B cell (primary cell): ENCODE results near the gene CEP120. TPM values are rescaled to one million over a fixed set of nuclear protein-coding genes. Genes with fewer than 3 reads are reported as not detected.
A peak's percentile ranks its signal among the peaks of the same experiment; 100 is the strongest.

ENCODE experiments used
- ATAC-seq: fragments of 200-7000 bp; cut with Tn5 transposase; one replicate; pipeline ENCODE4 v1.10.0; 2021; ENCODE audit warnings: low read depth, mild to moderate bottlenecking, moderate number of reproducible peaks, moderate library complexity
- CTCF ChIA-PET: fragments of 350-600 bp; sonication (Branson Sonifier 250); formaldehyde crosslinking; loops from one replicate; lab custom pipeline; 2021; ENCODE audit warnings: antibody characterized with exemption, inconsistent platforms; lab: Charles Lee
- POLR2A ChIA-PET: fragments of 350-600 bp; sonication (Branson Sonifier 250); formaldehyde crosslinking; loops from one replicate; lab custom pipeline; 2021; ENCODE audit warnings: antibody characterized with exemption; lab: Charles Lee
- DNase-seq: peaks from one replicate; pipeline ENCODE4 v3.0.0; 2013
- H2AFZ ChIP-seq: 2 replicates; pipeline ENCODE4 v1.6.1; 2012; ENCODE audit warnings: mild to moderate bottlenecking, low read depth, low read length; ENCODE audit not compliant: insufficient read depth, poor library complexity, severe bottlenecking
- H3K27ac ChIP-seq, 2 donors: 1 replicate in 1 of 2; 2 replicates in 1 of 2; pipeline ENCODE4 v1.5.1; 2012 to 2013; ENCODE audit warnings: low read length in 2 of 2, mild to moderate bottlenecking in 2 of 2, moderate library complexity in 1 of 2
- H3K27me3 ChIP-seq, 4 experiments: fragments of 200-600 bp in 1 of 4; sonication (generic) in 1 of 4; replicated peaks in 1 of 4; 1 replicate in 2 of 4; 2 replicates in 2 of 4; pipeline versions ENCODE4 v1.6.1 to v1.7.0; 2013 to 2016; ENCODE audit warnings: low read length in 3 of 4, mild to moderate bottlenecking in 2 of 4, mixed read lengths in 1 of 4, moderate library complexity in 1 of 4; ENCODE audit not compliant: insufficient read depth in 4 of 4, control insufficient read depth in 3 of 4; ENCODE audit errors: control extremely low read depth in 1 of 4
- H3K36me3 ChIP-seq, 2 experiments: replicated peaks in 1 of 2; 1 replicate in 1 of 2; 2 replicates in 1 of 2; pipeline versions ENCODE4 v1.6.1 to v1.7.1; 2013; ENCODE audit warnings: low read length in 1 of 2; ENCODE audit not compliant: insufficient read depth in 2 of 2, control insufficient read depth in 1 of 2; ENCODE audit errors: control extremely low read depth in 1 of 2, extremely low read depth in 1 of 2
- H3K4me1 ChIP-seq, 2 donors: fragments of 200-600 bp in 1 of 2; sonication (generic) in 1 of 2; 1 replicate in 1 of 2; 2 replicates in 1 of 2; pipeline versions ENCODE4 v1.5.1 to v1.6.1; 2013 to 2017; ENCODE audit warnings: low read length in 2 of 2; ENCODE audit not compliant: control insufficient read depth in 2 of 2, insufficient read depth in 2 of 2
- H3K4me2 ChIP-seq: replicated peaks from 2 replicates; pipeline ENCODE3; 2012; ENCODE audit warnings: mild to moderate bottlenecking, low read depth, low read length; ENCODE audit not compliant: poor library complexity, severe bottlenecking
- H3K4me3 ChIP-seq, 5 experiments: fragments of 200-600 bp in 1 of 5; sonication (generic) in 1 of 5; 1 replicate in 3 of 5; 2 replicates in 2 of 5; pipeline versions ENCODE4 v1.5.1 to v1.7.0; 2011 to 2016; ENCODE audit warnings: low read length in 4 of 5, mild to moderate bottlenecking in 4 of 5, low read depth in 2 of 5, control low read depth in 1 of 5, moderate library complexity in 1 of 5; ENCODE audit not compliant: insufficient read depth in 1 of 5; ENCODE audit errors: control extremely low read depth in 1 of 5, extremely low read depth in 1 of 5
- H3K79me2 ChIP-seq: fragments of 200-600 bp; sonication (generic); one replicate; pipeline ENCODE4 v1.6.0; 2016; ENCODE audit warnings: low read length; ENCODE audit not compliant: control insufficient read depth, insufficient read depth
- H3K9ac ChIP-seq: fragments of 200-600 bp; sonication (generic); 2 replicates; pipeline ENCODE4 v1.6.1; 2017; ENCODE audit warnings: mild to moderate bottlenecking, low read length, moderate library complexity
- H3K9me3 ChIP-seq, 3 donors: one replicate each; pipeline versions ENCODE4 v1.6.1 to v1.7.1; 2013; ENCODE audit warnings: low read length in 2 of 3; ENCODE audit not compliant: control insufficient read depth in 2 of 3, insufficient read depth in 1 of 3; ENCODE audit errors: control extremely low read depth in 1 of 3
- H4K20me1 ChIP-seq: 2 replicates; pipeline ENCODE4 v1.6.0; 2012; ENCODE audit warnings: mild to moderate bottlenecking, low read length; ENCODE audit not compliant: insufficient read depth, control insufficient read depth, poor library complexity, severe bottlenecking
- H3K27ac Mint-ChIP-seq: one replicate; pipeline ENCODE4 v1.8.0; 2021; ENCODE audit warnings: mixed read lengths
- H3K27me3 Mint-ChIP-seq: one replicate; pipeline ENCODE4 v1.8.0; 2021; ENCODE audit warnings: mixed read lengths
- H3K4me1 Mint-ChIP-seq: one replicate; pipeline ENCODE4 v1.8.0; 2021; ENCODE audit warnings: mixed read lengths
- H3K4me3 Mint-ChIP-seq: one replicate; pipeline ENCODE4 v1.8.0; 2021; ENCODE audit warnings: mixed read lengths
- H3K9me3 Mint-ChIP-seq: one replicate; pipeline ENCODE4 v1.8.0; 2022; ENCODE audit warnings: mixed read lengths; ENCODE audit not compliant: insufficient read depth
- CTCF ChIP-seq: fragments of 200-600 bp; IDR thresholded peaks from one replicate; pipeline ENCODE4 v1.8.0; 2022; ENCODE audit warnings: antibody characterized with exemption, mild to moderate bottlenecking
- EZH2 ChIP-seq: IDR thresholded peaks from 2 replicates; pipeline ENCODE4 v1.6.1; 2012; ENCODE audit warnings: borderline replicate concordance, low read depth, mild to moderate bottlenecking, moderate library complexity, low read length; ENCODE audit not compliant: insufficient read depth, poor library complexity, severe bottlenecking
- WGBS: methylation state at CpG from one replicate; pipeline ENCODE4 v1.1.5; 2013; ENCODE audit warnings: missing lambda C conversion rate; ENCODE audit not compliant: insufficient coverage; 5-methylcytosine and 5-hydroxymethylcytosine counted together
- intact Hi-C: fragments of 100-400 bp; cut with micrococcal nuclease; formaldehyde crosslinking; loops from one replicate; pipeline ENCODE4 v1.10.0; 2022
- polyA plus RNA-seq: library from polyadenylated mRNA; depleted of rRNA; stranded (reverse); fragments of >200 nt; gene quantifications from 2 replicates; pipeline ENCODE4 v1.2.3, GENCODE V29; 2012
- total RNA-seq, 2 donors: library from RNA; stranded (reverse); fragments of 120-200 nt in 1 of 2; gene quantifications; 1 replicate in 1 of 2; 2 replicates in 1 of 2; pipeline versions ENCODE4 v1.2.3 to v1.2.4, GENCODE V29; 2013 to 2022

The CEP120 gene
- total and polyA plus RNA-seq, 2 donors (not counting 1 experiment from before 2014, with no cell fraction given), result 15.7 to 89.7 TPM

- CTCF ChIA-PET, result interaction anchor here (0.6 kb wide), 1 partner anchor 49 kb away, joined by 3 read pairs; no protein-coding TSS in a partner anchor
These were observed 16.5 kb upstream of the CEP120 start for GRCh38 chr5:123439709-123440108.

GRCh38 chr5:123438902-123439301 is 15.7 kb upstream of the CEP120 start:
- Histone ChIP-seq H3K9me3 (no peaks in the 10 kb centered on the region), H3K9ac (no peak overlapping the region), H3K79me2 (no peaks in the 10 kb centered on the region), H3K27me3 (no peaks in the 10 kb centered on the region), H4K20me1 (no peaks in the 10 kb centered on the region), H2AFZ (peak overlapping the region; percentile 19), H3K4me2 (no peak overlapping the region), H3K4me1 (no peaks in the 10 kb centered on the region), H3K4me3 (no peak overlapping the region), H3K27ac (no peak overlapping the region), H3K36me3 (no peaks in the 10 kb centered on the region)
- WGBS, result 90% methylated on average over 2 of the region's 5 CpGs
- DNase-seq (no peak), ATAC-seq (no peak)
- H3K4me1 Mint-ChIP-seq, result peaks cover 1% of the 10 kb centered on the region
- peaks cover 2% of the 10 kb centered on the region for H3K27me3 Mint-ChIP-seq
- TF ChIP-seq EZH2, result no peak
- TF ChIP-seq CTCF, result no peak
- ChIA-PET POLR2A (no interaction called here), CTCF (no interaction called here)
- intact Hi-C loops, result no loop called here
- H3K4me3 Mint-ChIP-seq, result no peak overlapping the region
- H3K27ac Mint-ChIP-seq, result no peak overlapping the region
- H3K9me3 Mint-ChIP-seq, result no peaks in the 10 kb centered on the region

More at GRCh38 chr5:123439709-123440108, 16.5 kb upstream of the CEP120 start:
- Histone ChIP-seq H3K4me3 (no peak overlapping the region), H3K9me3 (no peaks in the 10 kb centered on the region), H3K79me2 (no peaks in the 10 kb centered on the region), H3K27me3 (no peaks in the 10 kb centered on the region), H3K4me1 (no peaks in the 10 kb centered on the region), H4K20me1 (no peaks in the 10 kb centered on the region), H3K36me3 (no peaks in the 10 kb centered on the region), H3K9ac (no peak overlapping the region), H3K4me2 (no peak overlapping the region), H3K27ac (no peak overlapping the region), H2AFZ (no peak overlapping the region)
- TF ChIP-seq CTCF, result no peak
- TF ChIP-seq EZH2, result no peak
- H3K4me3 Mint-ChIP-seq, result no peak overlapping the region
- WGBS, result 100% methylated on average over 1 of the region's 5 CpGs
- peaks cover 1% of the 10 kb centered on the region for H3K4me1 Mint-ChIP-seq
- H3K9me3 Mint-ChIP-seq, result no peaks in the 10 kb centered on the region
- intact Hi-C loops, result no loop called here
- H3K27ac Mint-ChIP-seq, result no peak overlapping the region
- H3K27me3 Mint-ChIP-seq, result peaks cover 5% of the 10 kb centered on the region
- no peak for ATAC-seq
- POLR2A ChIA-PET, result no interaction called here
- no peak for DNase-seq
